ENCODE data around the gene GOLGA8S. TPM values are rescaled to one million over a fixed set of nuclear protein-coding genes. Genes with fewer than 3 reads are reported as not detected.
"Not testable (repeated sequence)": the region's sequence is repeated elsewhere in the genome, so short reads cannot be mapped to it uniquely, and the experiment has no call there.

Gene GOLGA8S
- total RNA-seq, 2 experiments from 2014 or later, result 0.13 to 0.16 TPM

GRCh38 chr15:23372284-23372683 is 17.7 kb downstream of the GOLGA8S start:
- Mint-ChIP-seq H3K9me3 (no peaks in the 10 kb centered on the region), H3K27me3 (no peaks in the 10 kb centered on the region), H3K4me1 (ENCODE audit: low read depth) (no peaks in the 10 kb centered on the region), H3K4me3 (no peak overlapping the region), H3K27ac (no peak overlapping the region), H3K36me3 (ENCODE audit: low read depth) (no peaks in the 10 kb centered on the region)
- ChIA-PET CTCF (no interaction called here), POLR2A (no interaction called here)
- ATAC-seq (no peak), DNase-seq (no peak)
- TF ChIP-seq CTCF (IDR thresholded peaks at IDR 0.05), result no peak
- intact Hi-C loops (cut with micrococcal nuclease), result no loop called here

- H3K27ac Mint-ChIP-seq; POLR2A ChIA-PET; H3K36me3 Mint-ChIP-seq (ENCODE audit: low read depth); H3K27me3 Mint-ChIP-seq; CTCF ChIA-PET; H3K4me3 Mint-ChIP-seq; intact Hi-C loops (cut with micrococcal nuclease); ATAC-seq; H3K9me3 Mint-ChIP-seq; H3K4me1 Mint-ChIP-seq (ENCODE audit: low read depth); DNase-seq: not testable (repeated sequence)
Observed at GRCh38 chr15:23372891-23373600, 18.5 kb downstream of the GOLGA8S start.

- H3K9me3 Mint-ChIP-seq; ATAC-seq; POLR2A ChIA-PET; H3K36me3 Mint-ChIP-seq (ENCODE audit: low read depth); intact Hi-C loops (cut with micrococcal nuclease); H3K27me3 Mint-ChIP-seq; DNase-seq; H3K27ac Mint-ChIP-seq; H3K4me3 Mint-ChIP-seq; H3K4me1 Mint-ChIP-seq (ENCODE audit: low read depth); CTCF ChIA-PET: not testable (repeated sequence)
Observed at GRCh38 chr15:23374226-23374625, 19.7 kb downstream of the GOLGA8S start.

GRCh38 chr15:23378946-23379345 is 24.4 kb downstream of the GOLGA8S start:
- H3K9me3 Mint-ChIP-seq; H3K27ac Mint-ChIP-seq; H3K4me3 Mint-ChIP-seq; H3K4me1 Mint-ChIP-seq (ENCODE audit: low read depth); CTCF ChIA-PET; DNase-seq; intact Hi-C loops (cut with micrococcal nuclease); H3K27me3 Mint-ChIP-seq; POLR2A ChIA-PET; H3K36me3 Mint-ChIP-seq (ENCODE audit: low read depth); ATAC-seq: not testable (repeated sequence)

- H3K27ac Mint-ChIP-seq; H3K4me1 Mint-ChIP-seq (ENCODE audit: low read depth); intact Hi-C loops (cut with micrococcal nuclease): not testable (repeated sequence)
Observed at GRCh38 chr15:23380700-23381099, 26.2 kb downstream of the GOLGA8S start.

GRCh38 chr15:23381192-23381591 is 26.6 kb downstream of the GOLGA8S start:
- intact Hi-C loops (cut with micrococcal nuclease); ATAC-seq; H3K27me3 Mint-ChIP-seq; H3K27ac Mint-ChIP-seq; H3K4me1 Mint-ChIP-seq (ENCODE audit: low read depth); H3K36me3 Mint-ChIP-seq (ENCODE audit: low read depth); H3K9me3 Mint-ChIP-seq; DNase-seq; CTCF ChIA-PET; POLR2A ChIA-PET; H3K4me3 Mint-ChIP-seq: not testable (repeated sequence)

More at GRCh38 chr15:23380700-23381099, 26.2 kb downstream of the GOLGA8S start:
- POLR2A ChIA-PET; ATAC-seq; CTCF ChIA-PET; H3K4me3 Mint-ChIP-seq; H3K27me3 Mint-ChIP-seq; H3K36me3 Mint-ChIP-seq (ENCODE audit: low read depth); H3K9me3 Mint-ChIP-seq; DNase-seq: not testable (repeated sequence)

- ChIA-PET CTCF (interaction anchor here (0.7 kb wide), 1 partner anchor 114 kb away, joined by 3 read pairs; no protein-coding TSS in a partner anchor), POLR2A (no interaction called here)
- no peak for TF ChIP-seq CTCF (IDR thresholded peaks at IDR 0.05)
- H3K27ac Mint-ChIP-seq, result no peak overlapping the region
- H3K4me3 Mint-ChIP-seq, result no peak overlapping the region
- H3K9me3 Mint-ChIP-seq, result no peaks in the 10 kb centered on the region
- intact Hi-C loops (cut with micrococcal nuclease), result no loop called here
- no peaks in the 10 kb centered on the region for H3K4me1 Mint-ChIP-seq (ENCODE audit: low read depth)
- H3K27me3 Mint-ChIP-seq, result peaks cover 2% of the 10 kb centered on the region
- ATAC-seq (no peak), DNase-seq (no peak)
- no peaks in the 10 kb centered on the region for H3K36me3 Mint-ChIP-seq (ENCODE audit: low read depth)
Observed at GRCh38 chr15:23384371-23384770, 29.8 kb downstream of the GOLGA8S start.
